ENCODE data around the gene MED26. TPM values are rescaled to one million over a fixed set of nuclear protein-coding genes. Genes with fewer than 3 reads are reported as not detected.
A peak's percentile ranks its signal among the peaks of the same experiment; 100 is the strongest.

Gene MED26
- total RNA-seq, 1 donor from 2014 or later: 2.4 TPM

- no peak for DNase-seq (ENCODE audit: low read depth in 2 of 2)
Observed at GRCh38 chr19:16618248-16618647, 9.8 kb downstream of the MED26 start.

- peak in 1 of 2 donors; percentile 18 for DNase-seq (ENCODE audit: low read depth in 2 of 2)
Observed at GRCh38 chr19:16615808-16616207, 12.2 kb downstream of the MED26 start.

- DNase-seq (ENCODE audit: low read depth in 2 of 2): no peak
Observed at GRCh38 chr19:16614941-16615340, 13.1 kb downstream of the MED26 start.

GRCh38 chr19:16613841-16614240 lies 14.2 kb downstream of the MED26 start:
- DNase-seq (ENCODE audit: low read depth in 2 of 2): no peak

GRCh38 chr19:16612636-16613035 lies 15.4 kb downstream of the MED26 start:
- no peak for DNase-seq (ENCODE audit: low read depth in 2 of 2)

GRCh38 chr19:16611121-16611520 lies 16.9 kb downstream of the MED26 start:
- no peak for DNase-seq (ENCODE audit: low read depth in 2 of 2)

GRCh38 chr19:16609511-16610200 lies 18.3 kb downstream of the MED26 start:
- no peak for DNase-seq (ENCODE audit: low read depth in 2 of 2)

GRCh38 chr19:16608290-16608739 lies 19.7 kb downstream of the MED26 start:
- peak; percentile 53 to 57 for DNase-seq (ENCODE audit: low read depth in 2 of 2)

GRCh38 chr19:16607819-16608218 lies 20.2 kb downstream of the MED26 start:
- no peak for DNase-seq (ENCODE audit: low read depth in 2 of 2)

GRCh38 chr19:16605553-16605994 lies 22.4 kb downstream of the MED26 start:
- peak; percentile 45 to 59 for DNase-seq (ENCODE audit: low read depth in 2 of 2)

- no peak for DNase-seq (ENCODE audit: low read depth in 2 of 2)
Observed at GRCh38 chr19:16605115-16605514, 22.9 kb downstream of the MED26 start.

- DNase-seq (ENCODE audit: low read depth in 2 of 2): no peak
Observed at GRCh38 chr19:16604615-16605014, 23.4 kb downstream of the MED26 start.

- no peak for DNase-seq (ENCODE audit: low read depth in 2 of 2)
Observed at GRCh38 chr19:16603090-16603489, 24.9 kb downstream of the MED26 start.

- DNase-seq (ENCODE audit: low read depth in 2 of 2): no peak
Observed at GRCh38 chr19:16601378-16602052, 26.5 kb downstream of the MED26 start.

GRCh38 chr19:16600824-16601223 lies 27.2 kb downstream of the MED26 start:
- no peak for DNase-seq (ENCODE audit: low read depth in 2 of 2)

GRCh38 chr19:16599655-16600346 lies 28.2 kb downstream of the MED26 start:
- no peak for DNase-seq (ENCODE audit: low read depth in 2 of 2)

- no peak for DNase-seq (ENCODE audit: low read depth in 2 of 2)
Observed at GRCh38 chr19:16598848-16599247, 29.2 kb downstream of the MED26 start.

- no peak for DNase-seq (ENCODE audit: low read depth in 2 of 2)
Observed at GRCh38 chr19:16596399-16596798, 31.6 kb downstream of the MED26 start.

- no peak for DNase-seq (ENCODE audit: low read depth in 2 of 2)
Observed at GRCh38 chr19:16595097-16595496, 32.9 kb downstream of the MED26 start.

- DNase-seq (ENCODE audit: low read depth in 2 of 2): no peak
Observed at GRCh38 chr19:16594681-16595091, 33.3 kb downstream of the MED26 start.

- DNase-seq (ENCODE audit: low read depth in 2 of 2): no peak
Observed at GRCh38 chr19:16594131-16594586, 33.8 kb downstream of the MED26 start.

GRCh38 chr19:16593181-16593580 lies 34.8 kb downstream of the MED26 start:
- no peak for DNase-seq (ENCODE audit: low read depth in 2 of 2)
